H1 (cell line): ENCODE results near the gene LARP4B. TPM values are rescaled to one million over a fixed set of nuclear protein-coding genes. Genes with fewer than 3 reads are reported as not detected.

Experiments used
- CTCF ChIA-PET: fragments of 300-600 bp; sonication (Branson Sonifier 250); formaldehyde crosslinking; loops from one replicate; lab custom pipeline; 2021; ENCODE audit not compliant: partially characterized antibody; lab: Charles Lee
- POLR2A ChIA-PET: fragments of 300-600 bp; sonication (Branson Sonifier 250); formaldehyde crosslinking; loops from one replicate; lab custom pipeline; 2021; ENCODE audit warnings: inconsistent platforms; ENCODE audit not compliant: partially characterized antibody; lab: Charles Lee
- DNase-seq, 2 experiments: peaks; one replicate each; pipeline versions ENCODE4 v3.0.0 to v3.0.0-alpha.2; 2010 to 2022; ENCODE audit warnings: low spot score in 2 of 2, low read depth in 1 of 2, mixed read lengths in 1 of 2
- FAIRE-seq: peaks from 2 replicates; lab custom pipeline; 2011; peaks lifted over from hg19 to GRCh38; lab: Jason Lieb, UNC
- H2AFZ ChIP-seq: 2 replicates; pipeline ENCODE4 v1.8.1; 2012; ENCODE audit warnings: low read length, inconsistent platforms
- H2AK5ac ChIP-seq: 2 replicates; pipeline ENCODE4 v1.6.1; 2013; ENCODE audit warnings: low read depth, low read length
- H2BK120ac ChIP-seq: replicated peaks from 2 replicates; pipeline ENCODE3; 2013; ENCODE audit warnings: low read depth, low read length, inconsistent platforms
- H2BK12ac ChIP-seq: 2 replicates; pipeline ENCODE4 v1.6.1; 2013; ENCODE audit warnings: low read depth, low read length
- H2BK15ac ChIP-seq: 2 replicates; pipeline ENCODE4 v1.6.1; 2013; ENCODE audit warnings: low read length
- H2BK20ac ChIP-seq: 2 replicates; pipeline ENCODE4 v1.6.1; 2013; ENCODE audit warnings: low read length
- H2BK5ac ChIP-seq: 2 replicates; pipeline ENCODE4 v1.6.1; 2013; ENCODE audit warnings: low read depth, low read length
- H3K14ac ChIP-seq: 2 replicates; pipeline ENCODE4 v1.6.1; 2013; ENCODE audit warnings: inconsistent platforms; ENCODE audit not compliant: insufficient read length
- H3K18ac ChIP-seq: 2 replicates; pipeline ENCODE4 v1.6.1; 2013; ENCODE audit warnings: low read length; ENCODE audit errors: extremely low read depth
- H3K23ac ChIP-seq: 2 replicates; pipeline ENCODE4 v1.6.1; 2013; ENCODE audit warnings: inconsistent platforms; ENCODE audit not compliant: insufficient read length
- H3K23me2 ChIP-seq: 2 replicates; pipeline ENCODE4 v1.6.1; 2013; ENCODE audit warnings: low read depth, low read length
- H3K27ac ChIP-seq: 2 replicates; pipeline ENCODE4 v1.6.1; 2011; ENCODE audit warnings: low read depth, low read length, inconsistent platforms
- H3K27me3 ChIP-seq, 4 experiments: replicated peaks in 1 of 4; 1 replicate in 1 of 4; 2 replicates in 3 of 4; pipeline versions ENCODE4 v1.6.1 to v1.8.1; 2011 to 2013; ENCODE audit warnings: low read length in 3 of 4, mild to moderate bottlenecking in 3 of 4, inconsistent platforms in 2 of 4, mixed read lengths in 2 of 4, moderate library complexity in 1 of 4; ENCODE audit not compliant: control insufficient read depth in 3 of 4, insufficient read depth in 3 of 4; ENCODE audit errors: extremely low read depth in 1 of 4
- H3K36me3 ChIP-seq, 4 experiments: 2 replicates each; pipeline versions ENCODE4 v1.6.1 to v1.8.1; 2011 to 2013; ENCODE audit warnings: mild to moderate bottlenecking in 4 of 4, low read length in 3 of 4, moderate library complexity in 2 of 4, control low read depth in 1 of 4, inconsistent platforms in 1 of 4; ENCODE audit not compliant: insufficient read depth in 4 of 4, control insufficient read depth in 2 of 4
- H3K4ac ChIP-seq: replicated peaks from 2 replicates; pipeline ENCODE3; 2013; ENCODE audit warnings: low read length, low read depth, mixed read lengths, inconsistent platforms; ENCODE audit not compliant: insufficient read length
- H3K4me1 ChIP-seq, 4 experiments: replicated peaks in 1 of 4; 1 replicate in 1 of 4; 2 replicates in 3 of 4; pipeline versions ENCODE4 v1.6.1 to v1.8.1; 2011 to 2013; ENCODE audit warnings: low read length in 3 of 4, inconsistent platforms in 2 of 4, mixed read lengths in 1 of 4; ENCODE audit not compliant: insufficient read depth in 4 of 4, control insufficient read depth in 3 of 4
- H3K4me2 ChIP-seq, 2 experiments: 2 replicates each; pipeline versions ENCODE4 v1.6.1 to v1.8.1; 2011 to 2013; ENCODE audit warnings: low read depth in 2 of 2, low read length in 2 of 2, control low read depth in 1 of 2, inconsistent platforms in 1 of 2, mild to moderate bottlenecking in 1 of 2; ENCODE audit not compliant: insufficient read depth in 1 of 2
- H3K4me3 ChIP-seq, 4 experiments: fragments of 200-600, 300-600 bp in 1 of 4; sonication (generic), shearing (Covaris generic), sonication (Bioruptor Twin) in 1 of 4; 2 replicates each; pipeline versions ENCODE4 v1.5.1 to v1.8.1; 2011 to 2016; ENCODE audit warnings: low read length in 4 of 4, low read depth in 3 of 4, control low read depth in 2 of 4, inconsistent platforms in 2 of 4, mild to moderate bottlenecking in 2 of 4, mixed read lengths in 1 of 4, moderate library complexity in 1 of 4; ENCODE audit not compliant: insufficient read depth in 2 of 4; ENCODE audit errors: extremely low read depth in 1 of 4
- H3K56ac ChIP-seq: replicated peaks from 2 replicates; pipeline ENCODE3; 2013; ENCODE audit warnings: low read depth, mild to moderate bottlenecking, mixed read lengths, low read length, inconsistent platforms; ENCODE audit not compliant: insufficient read length
- H3K79me1 ChIP-seq: 2 replicates; pipeline ENCODE4 v1.6.1; 2013; ENCODE audit warnings: low read depth, low read length, control low read depth
- H3K79me2 ChIP-seq, 2 experiments: 2 replicates each; pipeline versions ENCODE4 v1.6.1 to v1.8.1; 2012 to 2013; ENCODE audit warnings: low read length in 2 of 2, mild to moderate bottlenecking in 2 of 2, inconsistent platforms in 1 of 2; ENCODE audit not compliant: insufficient read depth in 2 of 2, control insufficient read depth in 1 of 2
- H3K9ac ChIP-seq, 4 experiments: replicated peaks in 1 of 4; 1 replicate in 1 of 4; 2 replicates in 3 of 4; pipeline versions ENCODE4 v1.6.1 to v1.8.1; 2011 to 2013; ENCODE audit warnings: low read depth in 3 of 4, low read length in 3 of 4, control low read depth in 2 of 4, mild to moderate bottlenecking in 2 of 4, moderate library complexity in 2 of 4, inconsistent platforms in 1 of 4; ENCODE audit errors: extremely low read depth in 1 of 4
- H3K9me3 ChIP-seq, 2 experiments: 2 replicates each; pipeline versions ENCODE4 v1.6.1 to v1.8.1; 2012 to 2013; ENCODE audit warnings: mild to moderate bottlenecking in 2 of 2, moderate library complexity in 2 of 2, control low read depth in 1 of 2, inconsistent platforms in 1 of 2, low read depth in 1 of 2, low read length in 1 of 2, mixed read lengths in 1 of 2; ENCODE audit not compliant: insufficient read depth in 2 of 2
- H4K20me1 ChIP-seq, 2 experiments: replicated peaks in 1 of 2; 2 replicates each; pipeline versions ENCODE3 to v1.8.1; 2011 to 2013; ENCODE audit warnings: inconsistent platforms in 2 of 2, low read length in 2 of 2, mild to moderate bottlenecking in 1 of 2; ENCODE audit not compliant: insufficient read depth in 2 of 2, control insufficient read depth in 1 of 2
- H4K5ac ChIP-seq: 2 replicates; pipeline ENCODE4 v1.6.1; 2013; ENCODE audit warnings: low read length, low read depth, mixed read lengths, inconsistent platforms; ENCODE audit not compliant: insufficient read length
- H4K8ac ChIP-seq: 2 replicates; pipeline ENCODE4 v1.8.0; 2013; ENCODE audit warnings: mild to moderate bottlenecking, moderate library complexity, low read length, inconsistent platforms; ENCODE audit not compliant: insufficient read depth; ENCODE audit errors: extremely low read depth
- H4K91ac ChIP-seq: replicated peaks from 2 replicates; pipeline ENCODE3; 2013; ENCODE audit warnings: low read length, mixed read lengths, inconsistent platforms; ENCODE audit not compliant: insufficient read length
- EZH2 ChIP-seq: fragments of 200-600 bp; sonication (generic); IDR thresholded peaks from 2 replicates; pipeline ENCODE4 v1.7.1; 2012; ENCODE audit warnings: low read depth, mild to moderate bottlenecking, moderate library complexity, low read length, inconsistent platforms; ENCODE audit not compliant: severe bottlenecking
- GTF2F1 ChIP-seq: IDR thresholded peaks from 2 replicates; pipeline ENCODE4 v1.6.1; 2012; ENCODE audit warnings: low read depth, low read length, improper control_type of control experiment, borderline replicate concordance
- MAFK ChIP-seq: IDR thresholded peaks from 2 replicates; pipeline ENCODE4 v1.6.1; 2012; ENCODE audit warnings: low read depth, mild to moderate bottlenecking, improper control_type of control experiment, low read length
- RFX5 ChIP-seq: IDR thresholded peaks from 2 replicates; pipeline ENCODE4 v1.6.1; 2011; ENCODE audit warnings: low read depth, low read length, improper control_type of control experiment, borderline replicate concordance
- TCF12 ChIP-seq: IDR thresholded peaks from 2 replicates; pipeline ENCODE4 v1.6.1; 2011; ENCODE audit warnings: low read depth, mild to moderate bottlenecking, low read length
- YY1 ChIP-seq: IDR thresholded peaks from 2 replicates; pipeline ENCODE4 v1.6.1; 2011; ENCODE audit warnings: low read depth, mild to moderate bottlenecking, low read length
- WGBS, 2 experiments: shearing (Covaris generic) in 1 of 2; methylation state at CpG; one replicate each; pipeline versions ENCODE4 v1.1.6 to v1.1.7; 2013 to 2015; ENCODE audit warnings: low lambda C conversion rate in 2 of 2, mixed read lengths in 2 of 2, inconsistent platforms in 1 of 2, low coverage in 1 of 2, missing lambda C conversion rate in 1 of 2; ENCODE audit not compliant: insufficient replicate concordance in 2 of 2, insufficient coverage in 1 of 2, insufficient read length in 1 of 2; ENCODE audit errors: extremely low coverage in 1 of 2, missing lambda C conversion rate in 1 of 2; 5-methylcytosine and 5-hydroxymethylcytosine counted together
- polyA plus RNA-seq, 7 experiments: library from polyadenylated mRNA; depleted of rRNA in 3 of 7; stranded (reverse) in 5 of 7; unstranded in 2 of 7; fragments of >200 nt in 5 of 7; fragments of 200-250 nt in 2 of 7; gene quantifications; 1 replicate in 5 of 7; 2 replicates in 1 of 7; 4 replicates in 1 of 7; pipeline versions ENCODE4 v1.2.1 to v1.2.3, GENCODE V29; 2011 to 2013; ENCODE audit warnings: missing spikeins in 2 of 7, mixed read lengths in 2 of 7
- total RNA-seq: library from RNA; stranded (reverse); fragmentation: NEBNext Ultra II Directional; extraction: Animal tissue kit (Norgen Biotek cat#: 25700); gene quantifications from 2 replicates; pipeline ENCODE4 v1.2.1, GENCODE V29; 2021

The LARP4B gene
- total and polyA plus RNA-seq, 2 of the 8 experiments (the other 6 are each of a cell fraction or from before 2014, with no cell fraction given): 20.1 to 78.6 TPM

DNA sequence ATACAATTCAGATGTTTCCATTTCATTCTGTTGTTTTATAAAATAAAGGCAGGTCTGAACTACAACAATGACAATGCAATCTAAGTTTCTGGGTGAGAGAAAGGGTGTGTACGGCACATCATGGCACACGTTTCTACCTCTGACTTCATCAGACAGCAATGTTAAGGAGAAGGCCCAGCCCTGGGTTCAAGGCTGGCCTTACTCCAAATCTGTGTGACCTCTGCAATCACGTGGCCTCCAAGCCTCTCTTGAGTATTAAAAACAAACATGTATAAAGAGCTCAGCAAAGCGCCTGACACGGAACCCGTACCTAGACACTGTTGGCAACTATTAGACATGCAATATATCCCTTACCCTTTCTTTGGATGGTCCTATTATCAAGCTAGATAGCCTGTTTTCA, 114.1 kb downstream of the LARP4B start:
- FAIRE-seq (no peak), DNase-seq (no peak)
- no peak overlapping the region for H3K23ac ChIP-seq
- H3K79me1 ChIP-seq: no peaks in the 10 kb centered on the region; the same call in 1 of the 2 replicates
- no peak overlapping the region for H2AK5ac ChIP-seq
- no peak overlapping the region for H2BK15ac ChIP-seq
- H2AFZ ChIP-seq: no peak overlapping the region
- H2BK12ac ChIP-seq: no peak overlapping the region
- TF ChIP-seq GTF2F1 (no peak), TCF12 (no peak), RFX5 (no peak), EZH2 (no peak), YY1 (no peak), MAFK (no peak)
- peaks cover 38 to 82% (median 72%) of the 10 kb centered on the region in 4 experiments for H3K36me3 ChIP-seq
- no peak overlapping the region for H3K18ac ChIP-seq
- POLR2A ChIA-PET: interaction anchor here (1.0 kb wide), 1 partner anchor 12 kb away, joined by 3 read pairs; no protein-coding TSS in a partner anchor
- no peak overlapping the region for H4K5ac ChIP-seq
- H3K9ac ChIP-seq: no peak overlapping the region
- WGBS, 2 experiments: 92% methylated on average over 6 of the region's 6 CpGs; no CpG with 5 or more reads in 1 of the 2 experiments
- no peak overlapping the region for H3K4ac ChIP-seq
- no peaks in the 10 kb centered on the region for H3K23me2 ChIP-seq
- H2BK120ac ChIP-seq: no peak overlapping the region
- H3K14ac ChIP-seq: no peak overlapping the region
- no peak overlapping the region for H3K56ac ChIP-seq
- H3K4me3 ChIP-seq: no peak overlapping the region
- no peak overlapping the region for H4K8ac ChIP-seq
- H2BK20ac ChIP-seq: no peak overlapping the region
- peaks cover 3 to 15% of the 10 kb centered on the region in 2 experiments for H4K20me1 ChIP-seq
- CTCF ChIA-PET: interaction anchor here (0.6 to 4.2 kb wide), 3 partner anchors 11 to 169 kb away, joined by 3 to 22 read pairs (median 8); no protein-coding TSS in a partner anchor
- no peak overlapping the region for H3K27ac ChIP-seq
- no peaks in the 10 kb centered on the region for H3K4me1 ChIP-seq
- no peaks in the 10 kb centered on the region for H3K79me2 ChIP-seq
- H3K4me2 ChIP-seq: no peak overlapping the region
- H3K9me3 ChIP-seq: no peaks in the 10 kb centered on the region
- no peaks in the 10 kb centered on the region for H3K27me3 ChIP-seq
- no peak overlapping the region for H4K91ac ChIP-seq
- no peak overlapping the region for H2BK5ac ChIP-seq
